HUDEP-2 (cell line): ENCODE results near the gene EPAS1.

ENCODE experiments used
- DNase-seq, 76 experiments: peaks; one replicate each; lab custom pipeline; 2025; ENCODE audit not compliant: unreplicated experiment in 76 of 76; lab: John Stamatoyannopoulos, UW

Gene EPAS1

DNA sequence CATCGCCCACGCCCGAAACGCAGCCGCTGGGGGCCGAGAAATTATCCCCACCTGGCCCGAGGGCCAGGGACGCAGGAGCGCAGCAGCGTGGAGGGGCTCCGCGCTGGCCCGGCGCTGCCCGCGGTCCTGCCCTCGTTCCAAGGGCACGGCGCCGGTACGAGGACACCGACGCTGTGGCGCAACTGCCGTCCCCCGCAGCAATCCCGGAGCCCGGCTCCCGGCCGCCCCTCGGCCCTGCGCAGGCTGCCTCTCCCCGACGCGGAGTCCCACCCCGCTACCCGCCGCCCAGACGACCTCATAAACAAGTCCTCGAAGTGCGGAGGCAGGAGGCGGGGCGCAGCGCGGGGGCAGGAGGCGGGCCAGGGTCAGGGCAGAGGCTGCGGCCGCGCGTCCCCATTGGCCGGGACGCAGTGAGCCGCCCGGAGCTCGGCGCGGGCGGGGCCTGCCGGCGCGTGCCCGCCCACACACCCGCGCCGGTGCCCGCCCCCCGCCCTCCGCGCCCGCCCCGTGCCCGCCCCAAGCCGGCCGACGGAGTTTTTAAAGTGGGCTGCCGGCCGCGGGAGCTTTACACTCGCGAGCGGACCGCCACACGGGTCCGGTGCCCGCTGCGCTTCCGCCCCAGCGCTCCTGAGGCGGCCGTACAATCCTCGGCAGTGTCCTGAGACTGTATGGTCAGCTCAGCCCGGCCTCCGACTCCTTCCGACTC lies at the start of gene EPAS1:
Gene EPAS1, plus strand, starts transcription at position 568 of the 706 bp plus-strand sequence. CDS start 505 bp downstream, outside the sequence.
- DNase-seq: peak in 75 of 76 experiments; percentile 22 to 90 (median 78)

DNA sequence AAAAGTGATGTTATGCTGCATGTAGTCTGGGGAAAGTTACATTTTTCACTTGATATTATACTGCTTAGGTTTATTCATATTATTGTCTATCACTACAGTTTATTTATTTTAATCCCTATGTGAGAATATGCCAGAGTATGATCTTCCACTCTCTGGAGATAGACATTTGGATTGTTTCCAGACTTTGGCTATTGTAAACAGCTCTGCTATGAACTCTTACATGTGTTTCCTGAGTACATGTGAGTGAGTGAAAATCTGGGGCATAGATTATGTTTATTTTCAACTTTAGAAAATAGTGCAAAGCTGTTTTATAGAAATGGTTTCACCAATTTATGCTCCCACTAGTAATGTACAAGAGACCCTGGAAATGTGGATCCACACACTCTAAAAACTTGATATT lies 49.0 kb upstream of the EPAS1 start:
- no peak for DNase-seq

DNA sequence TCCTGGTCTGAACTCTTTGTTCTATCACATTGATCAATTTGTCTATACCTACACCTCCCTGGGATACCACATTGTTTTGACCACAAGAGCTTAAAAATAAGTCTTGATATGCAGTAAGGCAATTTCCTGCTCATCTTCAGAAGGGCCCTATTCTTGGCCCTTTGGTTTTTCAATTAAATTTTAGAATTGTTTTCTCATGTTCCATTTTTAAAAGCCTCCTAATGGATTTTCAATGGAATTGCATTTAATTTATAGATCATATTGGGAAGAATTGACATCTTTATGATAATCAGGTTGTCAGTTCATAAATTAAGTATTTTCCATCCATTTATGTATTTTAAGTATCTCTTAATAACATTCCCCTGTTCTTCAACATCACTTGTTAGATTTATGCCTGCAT lies 47.6 kb upstream of the EPAS1 start:
- DNase-seq: no peak

DNA sequence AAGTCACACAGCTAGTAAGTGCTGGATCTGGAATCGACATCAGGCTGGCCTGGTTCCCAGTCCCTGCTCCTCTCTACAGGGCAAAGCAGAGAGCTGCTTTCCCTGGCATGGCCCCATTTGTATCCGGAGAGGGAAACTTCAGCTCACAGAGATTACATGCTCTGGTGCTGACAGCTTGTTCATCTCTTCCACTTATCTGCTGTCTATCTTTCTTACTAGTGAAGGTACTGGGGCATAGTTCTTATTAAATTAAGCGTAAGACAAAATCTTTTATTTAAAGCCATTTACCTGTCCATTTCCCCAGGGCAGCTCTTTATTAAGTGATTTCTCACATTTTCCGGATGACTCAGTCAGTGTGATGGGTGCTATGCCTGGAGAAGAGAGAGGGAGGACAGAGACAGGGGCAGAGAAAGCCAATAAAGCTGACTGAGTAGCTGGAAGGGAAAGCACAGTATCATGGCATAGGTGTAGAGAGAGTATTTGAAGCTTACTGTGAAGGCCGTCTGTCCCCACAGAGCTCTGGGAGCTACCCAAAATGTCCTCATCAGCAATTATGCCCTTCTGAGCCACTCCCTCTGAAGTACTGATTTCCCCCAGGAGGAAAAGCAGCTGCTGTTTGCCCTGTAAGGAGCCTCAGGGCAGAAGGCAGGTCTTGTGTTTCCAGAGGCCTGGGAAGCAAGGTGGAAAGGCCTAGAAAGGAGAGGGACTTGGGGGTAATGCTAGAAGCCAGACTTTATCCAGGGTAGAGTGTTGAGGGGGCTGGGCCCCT lies 44.1 kb upstream of the EPAS1 start:
- DNase-seq: no peak

DNA sequence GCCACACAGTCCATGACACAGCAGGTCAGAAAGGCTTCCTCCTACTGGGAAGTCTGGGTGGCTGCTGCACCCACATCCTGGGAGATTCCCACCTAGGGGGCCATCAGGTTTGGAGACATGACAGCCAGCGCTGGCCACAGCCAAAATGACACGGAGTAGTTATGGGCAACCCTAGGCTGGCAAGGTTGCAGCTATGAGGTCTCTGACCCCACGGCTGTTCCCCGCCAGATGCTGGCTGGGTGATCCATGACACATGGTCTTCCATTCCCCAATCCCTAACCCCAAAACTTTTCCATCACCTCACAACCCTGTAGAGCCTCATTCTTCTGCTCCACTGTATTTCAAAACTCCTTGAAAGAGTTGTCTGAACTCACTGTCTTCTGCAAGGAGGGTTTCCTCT lies 42.7 kb upstream of the EPAS1 start:
- no peak for DNase-seq

- peak in 12 of 76 experiments; percentile 2 to 60 (median 20) for DNase-seq
These were observed 40.6 kb upstream of the EPAS1 start for GRCh38 chr2:46256563-46257142.

DNA sequence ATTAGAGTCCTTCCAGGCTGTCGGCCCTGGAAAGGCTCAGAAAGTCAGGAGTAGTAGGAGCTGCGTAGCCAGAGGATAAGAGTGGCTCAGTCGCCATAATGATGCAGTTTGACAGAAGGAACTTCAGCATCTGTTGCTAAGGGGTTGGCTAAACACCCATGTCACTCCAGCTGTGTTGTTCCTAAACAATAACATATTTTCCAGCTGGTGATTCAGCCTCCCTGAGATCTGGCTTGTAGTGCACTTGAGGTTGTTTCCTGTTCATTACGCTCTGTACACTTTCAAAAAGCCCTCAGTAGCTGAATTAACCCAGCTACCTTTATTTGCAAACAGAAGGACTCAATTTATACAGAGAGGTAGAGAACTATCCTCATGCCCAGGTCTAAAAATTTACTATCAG lies 39.7 kb upstream of the EPAS1 start:
- no peak for DNase-seq

DNA sequence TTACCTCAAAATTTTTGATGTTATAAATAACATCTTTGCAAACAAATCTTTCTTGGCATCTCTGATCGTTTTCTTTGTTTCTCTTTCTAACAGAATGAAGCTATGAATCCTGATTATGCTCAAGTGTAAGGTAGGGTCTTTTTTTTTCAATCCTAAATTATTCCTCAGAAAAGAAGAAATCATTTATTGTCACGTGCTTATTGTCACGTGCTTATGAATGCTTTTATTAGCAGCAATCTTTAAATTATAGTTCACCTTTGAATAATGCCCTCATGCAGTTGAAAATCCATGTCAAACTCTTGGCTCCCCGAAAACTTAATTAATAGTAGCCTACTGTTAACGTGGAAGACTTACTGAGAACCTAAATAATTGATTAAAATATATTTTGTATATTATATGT lies 39.2 kb upstream of the EPAS1 start:
- DNase-seq: no peak

DNA sequence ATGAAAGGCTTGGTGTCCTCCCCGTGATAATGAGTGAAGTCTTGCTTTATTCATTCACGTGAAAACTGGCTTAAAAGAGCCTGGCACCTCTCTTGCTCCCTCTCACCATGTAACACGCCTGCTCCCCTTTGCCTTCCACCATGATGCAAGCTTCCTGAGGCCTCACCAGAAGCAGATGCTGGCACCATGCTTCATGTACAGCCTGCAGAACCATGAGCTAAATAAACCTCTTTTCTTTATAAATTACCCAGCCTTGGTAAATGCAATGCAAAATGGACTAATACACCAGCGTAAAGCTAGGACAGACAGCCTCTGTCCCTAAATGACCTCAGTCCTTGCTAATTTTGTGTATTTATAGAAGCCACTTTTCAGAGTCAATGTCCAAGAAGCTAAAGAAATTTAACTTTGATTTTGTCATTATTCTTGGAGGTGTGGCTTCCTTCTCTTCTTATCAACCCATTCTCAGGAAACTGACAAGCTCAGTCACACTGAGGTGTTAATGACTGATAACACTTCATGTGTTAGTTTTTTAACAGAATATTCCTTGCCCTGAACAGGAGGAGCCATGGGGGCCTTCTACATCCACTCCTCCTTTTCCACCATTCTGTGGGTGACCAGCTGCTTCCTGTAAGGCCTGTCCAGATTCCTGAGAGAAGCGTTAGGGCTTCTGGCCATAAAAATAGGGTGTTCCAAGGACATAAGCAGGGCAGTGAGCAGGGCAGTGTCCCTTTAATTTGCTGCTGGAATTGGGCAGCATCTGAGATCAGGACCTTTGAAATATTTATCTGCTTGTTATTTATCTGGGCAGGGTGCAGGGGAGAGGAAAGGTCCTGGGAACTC lies 38.0 kb upstream of the EPAS1 start:
- DNase-seq: peak in 52 of 76 experiments; percentile 3 to 76 (median 30)

DNA sequence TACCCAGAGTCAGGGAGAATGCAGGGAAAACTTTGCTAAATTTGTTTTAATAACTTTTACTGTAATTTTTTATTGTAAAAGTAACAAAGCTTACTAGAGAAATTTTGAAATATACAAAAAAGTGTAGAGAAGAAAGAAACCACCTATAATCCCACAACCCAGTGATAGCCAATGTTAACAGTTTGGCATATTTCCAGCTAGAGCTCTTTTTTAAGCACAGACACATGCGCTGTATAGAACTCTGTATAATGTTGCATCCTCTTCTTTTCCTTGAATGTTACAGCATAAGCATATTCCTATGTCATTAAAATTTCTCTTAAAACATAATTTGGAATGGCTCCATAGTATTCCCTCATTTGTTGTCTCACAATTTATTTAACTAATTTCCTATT lies 37.4 kb upstream of the EPAS1 start:
- peak in 2 of 76 experiments; percentile 35 to 52 for DNase-seq

- DNase-seq: no peak
These were observed 36.9 kb upstream of the EPAS1 start for GRCh38 chr2:46260305-46260704.

DNA sequence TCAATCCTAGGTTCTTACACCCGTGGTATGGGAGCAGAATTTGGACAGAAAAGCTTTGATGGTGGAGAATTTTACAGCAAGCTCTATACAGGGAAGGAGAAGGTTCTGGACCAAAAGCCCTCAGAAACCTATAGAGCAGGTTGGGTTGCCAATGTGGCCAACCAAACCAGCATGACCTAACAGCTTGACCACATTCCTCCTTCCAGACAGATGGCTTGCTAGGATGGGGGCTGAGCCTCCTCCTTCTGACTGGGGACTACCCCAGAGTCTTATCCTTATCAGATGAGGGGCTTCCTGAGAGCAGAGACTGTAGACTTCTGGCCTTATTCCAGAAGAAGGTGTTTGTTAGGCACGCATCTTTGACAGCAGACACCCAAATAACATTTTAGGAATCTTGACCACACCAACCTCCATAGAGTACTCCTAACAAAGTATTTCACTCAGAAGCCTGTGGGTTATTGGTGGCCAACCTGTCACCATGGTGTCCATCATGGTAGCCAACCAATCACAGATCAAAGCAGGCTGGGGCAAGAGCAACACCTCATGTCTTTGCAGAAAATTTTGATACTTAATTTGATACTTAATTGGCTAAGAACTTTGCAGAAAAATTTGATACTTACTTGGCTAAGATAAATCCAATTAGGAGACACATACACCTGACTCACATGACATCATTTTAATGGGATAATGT lies 34.8 kb upstream of the EPAS1 start:
- no peak for DNase-seq

- no peak for DNase-seq
These were observed 33.9 kb upstream of the EPAS1 start for GRCh38 chr2:46263347-46263746.

DNA sequence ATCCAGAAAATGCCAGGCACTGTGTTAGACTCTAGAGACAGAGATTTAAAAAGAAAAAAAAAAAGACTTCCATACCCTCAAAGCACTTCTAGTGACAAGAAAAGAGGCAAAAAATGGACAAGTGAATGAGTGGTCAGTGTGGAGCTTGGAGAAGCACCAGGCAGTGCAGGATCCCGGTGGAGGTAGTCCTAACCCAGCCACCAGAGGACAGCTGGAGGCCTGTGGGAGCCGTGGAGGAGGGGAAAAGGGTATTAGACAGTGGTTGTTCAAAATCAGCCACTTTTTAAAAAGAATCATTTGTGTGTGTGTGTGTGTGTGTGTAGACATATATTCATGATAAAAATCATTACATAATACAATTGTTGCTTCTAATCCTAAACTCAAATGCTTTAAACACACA lies 32.8 kb upstream of the EPAS1 start:
- no peak for DNase-seq

- DNase-seq: no peak
These were observed 31.1 kb upstream of the EPAS1 start for GRCh38 chr2:46266134-46266533.

- DNase-seq: no peak
These were observed 29.6 kb upstream of the EPAS1 start for GRCh38 chr2:46267616-46268015.

- no peak for DNase-seq
These were observed 29.0 kb upstream of the EPAS1 start for GRCh38 chr2:46268196-46268595.

DNA sequence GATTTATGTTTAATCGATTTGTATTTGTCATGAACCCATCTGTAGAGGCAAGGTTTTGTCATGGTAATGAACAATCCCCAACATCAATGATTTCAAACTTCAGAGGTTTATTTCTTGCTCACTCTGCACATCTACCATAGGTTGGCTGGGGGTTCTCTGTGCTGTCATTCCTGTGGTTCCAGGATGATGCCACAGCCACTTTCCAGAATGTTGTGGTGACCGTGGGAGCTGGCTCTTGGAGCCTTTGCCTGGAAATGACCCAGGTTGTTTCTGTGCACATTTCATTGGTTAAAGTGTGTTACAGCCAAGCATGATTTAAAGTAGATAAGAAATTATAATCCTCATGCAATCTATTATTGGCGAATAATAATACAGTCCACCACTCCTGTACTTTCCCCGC lies 28.2 kb upstream of the EPAS1 start:
- no peak for DNase-seq

- DNase-seq: no peak
These were observed 27.5 kb upstream of the EPAS1 start for GRCh38 chr2:46269544-46270273.

- no peak for DNase-seq
These were observed 26.8 kb upstream of the EPAS1 start for GRCh38 chr2:46270384-46270783.
